ENCODE measurements around the gene SLC26A11. TPM values are rescaled to one million over a fixed set of nuclear protein-coding genes. Genes with fewer than 3 reads are reported as not detected.

The SLC26A11 gene
- total RNA-seq, 4 donors from 2014 or later, result 25.1 to 65.3 (median 31.7) TPM

GRCh38 chr17:80223838-80224497 lies 3.7 kb downstream of the SLC26A11 start:
- TF ChIP-seq, protein P1, sequence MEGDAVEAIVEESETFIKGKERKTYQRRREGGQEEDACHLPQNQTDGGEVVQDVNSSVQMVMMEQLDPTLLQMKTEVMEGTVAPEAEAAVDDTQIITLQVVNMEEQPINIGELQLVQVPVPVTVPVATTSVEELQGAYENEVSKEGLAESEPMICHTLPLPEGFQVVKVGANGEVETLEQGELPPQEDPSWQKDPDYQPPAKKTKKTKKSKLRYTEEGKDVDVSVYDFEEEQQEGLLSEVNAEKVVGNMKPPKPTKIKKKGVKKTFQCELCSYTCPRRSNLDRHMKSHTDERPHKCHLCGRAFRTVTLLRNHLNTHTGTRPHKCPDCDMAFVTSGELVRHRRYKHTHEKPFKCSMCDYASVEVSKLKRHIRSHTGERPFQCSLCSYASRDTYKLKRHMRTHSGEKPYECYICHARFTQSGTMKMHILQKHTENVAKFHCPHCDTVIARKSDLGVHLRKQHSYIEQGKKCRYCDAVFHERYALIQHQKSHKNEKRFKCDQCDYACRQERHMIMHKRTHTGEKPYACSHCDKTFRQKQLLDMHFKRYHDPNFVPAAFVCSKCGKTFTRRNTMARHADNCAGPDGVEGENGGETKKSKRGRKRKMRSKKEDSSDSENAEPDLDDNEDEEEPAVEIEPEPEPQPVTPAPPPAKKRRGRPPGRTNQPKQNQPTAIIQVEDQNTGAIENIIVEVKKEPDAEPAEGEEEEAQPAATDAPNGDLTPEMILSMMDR (IDR thresholded peaks at IDR 0.05), result no peak
- no peak for TF ChIP-seq POLR2A (IDR thresholded peaks at IDR 0.05)
- intact Hi-C loops (cut with DNase I), result loop anchor here (5.0 kb wide), 1 partner anchor 38 kb away; the partner anchor contains the start of gene RNF213
- no peak overlapping the region for H3K27ac ChIP-seq
- H3K36me3 ChIP-seq, result peaks cover 11 to 13% of the 10 kb centered on the region in 2 donors
- H3K9me3 ChIP-seq, result no peaks in the 10 kb centered on the region
- no peaks in the 10 kb centered on the region for H3K27me3 ChIP-seq
- peaks cover 18 to 21% of the 10 kb centered on the region in 2 donors for H3K4me1 ChIP-seq
- H3K4me3 ChIP-seq (replicated peaks in 1 of 3), result no peak overlapping the region
- 95 to 96% methylated on average over 11 of the region's 11 CpGs for WGBS, 2 donors
- no peak for DNase-seq

DNA sequence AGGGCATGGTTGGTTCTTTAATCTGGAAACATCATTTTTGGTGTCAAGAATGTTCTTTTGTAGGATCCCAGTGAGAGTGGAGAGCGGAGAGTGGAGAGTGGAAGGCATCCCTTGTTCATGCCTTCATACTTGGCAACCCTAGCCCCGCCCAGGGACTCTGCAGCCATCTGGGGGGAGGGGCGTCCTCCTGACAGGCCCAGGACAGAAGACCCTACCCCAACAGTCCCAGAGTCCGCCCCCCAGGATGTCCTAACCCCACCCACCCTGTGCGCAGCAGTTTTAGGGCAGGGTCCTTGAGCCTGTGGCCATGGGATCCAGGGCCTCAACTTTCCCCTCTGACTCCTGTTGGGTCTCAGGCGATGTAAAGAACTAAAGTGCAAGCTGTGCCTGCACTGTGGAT lies 4.5 kb downstream of the SLC26A11 start:
- intact Hi-C loops (cut with DNase I), result loop anchor here (5.0 kb wide), 1 partner anchor 38 kb away; the partner anchor contains the start of gene RNF213

DNA sequence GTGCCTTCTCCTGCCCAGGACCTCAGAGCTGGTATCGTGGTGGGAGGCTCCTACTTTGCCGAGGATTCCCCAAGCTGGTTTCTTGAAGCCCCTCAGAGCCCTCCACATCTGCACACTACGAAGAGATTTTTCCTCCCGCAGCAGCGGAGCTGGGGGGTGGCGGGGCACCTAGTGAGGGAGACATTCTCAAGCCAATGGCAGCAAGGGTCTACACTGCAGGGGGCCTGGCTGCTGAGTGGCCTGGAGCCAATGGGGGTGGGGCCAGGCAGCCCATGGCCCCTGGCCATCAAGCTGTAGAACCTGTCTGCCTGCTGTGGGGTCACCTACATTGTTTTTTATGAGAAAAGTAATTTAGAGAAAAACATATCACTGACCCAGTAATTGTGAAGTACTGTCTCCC lies 5.0 kb downstream of the SLC26A11 start:
- WGBS, 2 donors, result 80 to 85% methylated on average over 5 to 6 of the region's 6 CpGs
- Histone ChIP-seq H3K4me3 (replicated peaks in 1 of 3) (no peak overlapping the region), H3K4me1 (peaks cover 11 to 15% of the 10 kb centered on the region in 2 donors), H3K27ac (no peak overlapping the region), H3K9me3 (no peaks in the 10 kb centered on the region), H3K36me3 (peaks cover 11 to 13% of the 10 kb centered on the region in 2 donors), H3K27me3 (no peaks in the 10 kb centered on the region)
- TF ChIP-seq, protein P1 (IDR thresholded peaks at IDR 0.05), result no peak
- no peak for TF ChIP-seq POLR2A (IDR thresholded peaks at IDR 0.05)
- no peak for DNase-seq
- intact Hi-C loops (cut with DNase I), result no loop called here

More for the DNA sequence above, 4.5 kb downstream of the SLC26A11 start:
- H3K27ac ChIP-seq, result no peak overlapping the region
- WGBS, 2 donors, result 91 to 97% methylated on average over 6 of the region's 6 CpGs
- peaks cover 11 to 13% of the 10 kb centered on the region in 2 donors for H3K36me3 ChIP-seq
- TF ChIP-seq, protein P1 (IDR thresholded peaks at IDR 0.05), result no peak
- no peak for TF ChIP-seq POLR2A (IDR thresholded peaks at IDR 0.05)
- peaks cover 14 to 16% of the 10 kb centered on the region in 2 donors for H3K4me1 ChIP-seq
- no peak overlapping the region for H3K4me3 ChIP-seq (replicated peaks in 1 of 3)
- H3K9me3 ChIP-seq, result no peaks in the 10 kb centered on the region
- DNase-seq, result no peak
- H3K27me3 ChIP-seq, result no peaks in the 10 kb centered on the region

DNA sequence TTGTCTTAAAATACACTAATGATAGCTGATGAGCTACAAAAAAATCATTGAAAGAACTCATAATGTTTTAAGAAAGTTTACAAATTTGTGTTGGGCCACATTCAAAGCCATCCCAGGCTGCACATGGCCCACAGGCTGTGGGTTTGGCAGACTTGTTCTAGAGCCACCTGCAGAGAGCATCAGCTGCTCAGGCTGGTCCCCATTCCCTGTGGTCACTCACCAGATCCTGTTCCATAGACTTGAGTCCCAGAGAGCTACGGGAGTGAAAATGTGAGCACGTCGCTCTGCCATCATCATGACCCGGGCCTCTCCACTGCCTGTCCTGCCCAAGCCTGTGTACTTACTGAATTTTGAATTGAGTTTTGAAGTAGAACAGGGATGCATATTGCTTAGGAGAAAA lies 6.9 kb downstream of the SLC26A11 start:
- WGBS, 2 donors, result 94 to 100% methylated on average over 2 to 4 of the region's 4 CpGs
- Histone ChIP-seq H3K27ac (no peak overlapping the region), H3K36me3 (peaks cover 13% of the 10 kb centered on the region in 2 donors), H3K4me3 (replicated peaks in 1 of 3) (no peak overlapping the region), H3K4me1 (peaks cover 0 to 5% of the 10 kb centered on the region in 2 donors), H3K9me3 (no peaks in the 10 kb centered on the region), H3K27me3 (no peaks in the 10 kb centered on the region)
- TF ChIP-seq, protein P1 (IDR thresholded peaks at IDR 0.05), result no peak
- no peak for TF ChIP-seq POLR2A (IDR thresholded peaks at IDR 0.05)
- intact Hi-C loops (cut with DNase I), result no loop called here
- DNase-seq, result no peak

DNA sequence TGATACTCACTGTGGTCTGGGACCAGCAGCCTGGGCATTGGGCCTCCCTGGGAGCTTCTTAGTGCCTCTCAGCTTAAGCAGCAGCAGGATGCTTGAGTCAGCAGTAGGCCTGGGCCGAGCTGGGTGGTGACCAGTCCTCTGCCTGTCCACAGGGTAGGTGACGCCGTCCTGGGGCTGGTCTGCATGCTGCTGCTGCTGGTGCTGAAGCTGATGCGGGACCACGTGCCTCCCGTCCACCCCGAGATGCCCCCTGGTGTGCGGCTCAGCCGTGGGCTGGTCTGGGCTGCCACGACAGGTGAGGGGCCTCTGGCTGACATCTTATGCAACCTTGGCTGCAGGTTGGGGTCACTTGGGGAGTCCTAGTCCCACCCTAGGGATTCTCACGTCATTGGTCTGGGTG lies 7.4 kb downstream of the SLC26A11 start:
- intact Hi-C loops (cut with DNase I), result no loop called here
- Histone ChIP-seq H3K9me3 (no peaks in the 10 kb centered on the region), H3K36me3 (peaks cover 14 to 17% of the 10 kb centered on the region in 2 donors), H3K27me3 (no peaks in the 10 kb centered on the region), H3K27ac (no peak overlapping the region), H3K4me1 (peaks cover 0 to 1% of the 10 kb centered on the region in 2 donors), H3K4me3 (replicated peaks in 1 of 3) (no peak overlapping the region)
- no peak for DNase-seq
- WGBS, 2 donors, result 97% methylated on average over 10 to 11 of the region's 11 CpGs
- TF ChIP-seq, protein P1 (IDR thresholded peaks at IDR 0.05), result no peak

Data from thyroid gland (tissue), 4 donors.